ENCODE measurements around the gene ARSJ.
"Not testable (repeated sequence)": the region's sequence is repeated elsewhere in the genome, so short reads cannot be mapped to it uniquely, and the experiment has no call there.

ARSJ gene

DNA sequence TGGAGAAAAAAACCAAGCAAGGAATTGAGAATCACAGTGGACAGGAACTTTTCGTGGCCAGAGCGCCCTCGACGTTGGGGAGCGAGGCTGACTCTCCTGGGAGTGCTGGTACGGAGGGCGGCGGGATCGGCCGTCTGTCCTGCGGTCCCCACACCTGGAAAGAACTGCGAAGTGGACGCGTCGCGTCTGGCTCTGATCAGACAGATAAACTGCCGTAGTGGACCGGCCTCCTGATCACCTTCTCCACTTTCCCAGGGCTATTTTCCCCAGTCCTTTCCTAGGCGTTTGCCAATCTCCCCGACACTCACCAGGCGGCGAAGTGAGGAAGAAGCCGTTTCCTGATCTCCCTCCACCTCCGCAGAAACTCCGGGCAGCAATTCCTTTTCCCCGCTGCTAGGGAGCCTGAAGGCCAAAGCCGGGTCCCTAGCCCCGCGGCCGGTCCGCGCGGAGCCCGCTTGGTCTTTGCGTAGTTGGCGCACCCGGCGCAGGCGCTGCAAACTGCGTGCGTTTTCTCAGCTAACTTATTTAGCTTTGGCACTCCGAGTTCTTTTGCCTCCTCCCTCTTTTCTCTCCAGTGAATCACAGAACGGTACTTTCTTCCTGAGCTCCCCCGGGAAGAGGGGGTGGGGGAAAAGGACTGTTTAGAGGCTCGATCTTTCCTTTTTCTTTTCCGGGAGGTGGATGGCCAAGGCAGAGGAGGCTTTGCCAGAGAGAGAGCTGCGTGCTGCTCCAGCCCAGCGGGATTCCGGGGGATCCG lies at the start of gene ARSJ:
ARSJ (minus strand) TSS at position 500 of the 757 bp plus-strand sequence. CDS start 813 bp downstream, outside the sequence.
- ATAC-seq = no peak
- Mint-ChIP-seq H3K36me3 (peaks cover 1% of the 10 kb centered on the region), H3K4me3 (peak within 1 kb of the TSS; percentile 62), H3K9me3 (peaks cover 4% of the 10 kb centered on the region), H3K27me3 (peaks cover 66% of the 10 kb centered on the region), H3K4me1 (peaks cover 16% of the 10 kb centered on the region), H3K27ac (no peak within 1 kb of the TSS)

GRCh38 chr4:114028071-114028470 lies 48.6 kb upstream of the ARSJ start:
- Mint-ChIP-seq H3K27ac (no peak overlapping the region), H3K9me3 (no peaks in the 10 kb centered on the region), H3K4me1 (peaks cover 3% of the 10 kb centered on the region), H3K36me3 (no peaks in the 10 kb centered on the region), H3K4me3 (no peak overlapping the region), H3K27me3 (no peaks in the 10 kb centered on the region)
- ATAC-seq = no peak

- Mint-ChIP-seq H3K9me3 (no peaks in the 10 kb centered on the region), H3K36me3 (no peaks in the 10 kb centered on the region), H3K4me1 (peaks cover 8% of the 10 kb centered on the region), H3K4me3 (no peak overlapping the region), H3K27ac (no peak overlapping the region), H3K27me3 (no peaks in the 10 kb centered on the region)
- ATAC-seq = no peak
Observed at GRCh38 chr4:114027596-114027995, 48.1 kb upstream of the ARSJ start.

GRCh38 chr4:114026447-114026846 lies 47.0 kb upstream of the ARSJ start:
- H3K4me3 Mint-ChIP-seq = no peak overlapping the region

GRCh38 chr4:114025176-114025777 lies 45.8 kb upstream of the ARSJ start:
- Mint-ChIP-seq H3K4me1 (peaks cover 9% of the 10 kb centered on the region), H3K4me3 (no peak overlapping the region), H3K27me3 (no peaks in the 10 kb centered on the region), H3K9me3 (no peaks in the 10 kb centered on the region), H3K27ac (no peak overlapping the region), H3K36me3 (no peaks in the 10 kb centered on the region)
- peak; percentile 83 for ATAC-seq

More at GRCh38 chr4:114026447-114026846, 47.0 kb upstream of the ARSJ start:
- no peak for ATAC-seq
- Mint-ChIP-seq H3K4me1 (peaks cover 9% of the 10 kb centered on the region), H3K36me3 (no peaks in the 10 kb centered on the region), H3K9me3 (no peaks in the 10 kb centered on the region), H3K27ac (no peak overlapping the region), H3K27me3 (no peaks in the 10 kb centered on the region)

DNA sequence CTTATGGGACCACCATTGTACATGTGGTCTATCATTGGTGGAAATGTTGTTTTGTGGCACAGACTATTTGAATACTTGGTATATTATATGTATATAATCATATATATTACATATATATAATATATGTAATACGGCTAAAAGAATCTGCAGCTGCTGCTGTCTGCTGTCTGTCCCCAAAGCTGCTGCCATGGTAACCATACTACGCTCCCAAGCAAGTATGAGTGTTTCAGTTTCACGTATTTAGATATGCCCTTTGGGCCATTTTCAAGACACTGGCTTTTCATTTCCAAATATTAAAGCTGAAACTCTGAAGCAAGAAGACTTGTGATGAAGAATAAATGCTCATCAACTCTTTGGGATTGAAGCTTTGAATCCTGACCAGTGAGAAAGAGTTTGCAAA lies 42.0 kb upstream of the ARSJ start:
- Mint-ChIP-seq H3K27ac (no peak overlapping the region), H3K9me3 (no peaks in the 10 kb centered on the region), H3K27me3 (no peaks in the 10 kb centered on the region), H3K36me3 (no peaks in the 10 kb centered on the region), H3K4me1 (peaks cover 9% of the 10 kb centered on the region), H3K4me3 (no peak overlapping the region)
- ATAC-seq = no peak

- no peak for ATAC-seq
- H3K27ac Mint-ChIP-seq = no peak overlapping the region
- no peak overlapping the region for H3K4me3 Mint-ChIP-seq
- H3K4me1 Mint-ChIP-seq = peaks cover 9% of the 10 kb centered on the region
- no peaks in the 10 kb centered on the region for H3K9me3 Mint-ChIP-seq
- H3K27me3 Mint-ChIP-seq = no peaks in the 10 kb centered on the region
- H3K36me3 Mint-ChIP-seq = no peaks in the 10 kb centered on the region
Observed at GRCh38 chr4:114019969-114020358, 40.5 kb upstream of the ARSJ start.

DNA sequence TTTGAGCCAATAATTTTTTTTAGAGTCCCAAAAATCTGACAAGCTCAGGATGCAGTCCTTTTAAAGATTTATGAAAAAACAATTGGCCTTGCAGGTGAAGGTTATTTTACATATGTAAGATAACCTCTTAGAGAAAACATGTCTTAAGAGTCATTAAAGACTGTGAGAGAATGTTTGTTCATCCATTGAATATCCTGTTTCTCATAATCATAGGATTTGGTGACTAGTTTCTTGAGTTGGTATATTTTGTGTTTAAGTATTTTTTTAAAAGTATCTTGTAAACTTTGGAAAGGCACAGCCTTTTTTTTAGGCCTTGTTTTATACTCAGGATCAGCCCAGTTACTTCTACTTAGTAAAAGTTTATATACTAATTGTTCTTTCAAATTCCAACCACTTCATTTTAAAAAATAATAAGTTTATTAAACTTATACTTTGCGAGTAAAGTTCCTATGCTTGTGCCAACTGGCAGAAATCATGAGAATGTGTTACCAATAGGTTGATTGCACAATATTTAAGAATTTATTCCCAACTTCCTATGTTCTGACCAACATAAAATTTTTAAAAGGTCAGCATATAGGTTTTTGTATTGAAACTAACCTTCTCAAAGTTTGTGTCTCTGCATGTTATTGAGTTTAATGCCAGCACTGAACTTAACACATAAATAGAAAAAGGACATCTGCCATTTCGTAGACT lies 40.0 kb upstream of the ARSJ start:
- Mint-ChIP-seq H3K36me3 (no peaks in the 10 kb centered on the region), H3K4me1 (peaks cover 9% of the 10 kb centered on the region), H3K9me3 (no peaks in the 10 kb centered on the region), H3K4me3 (no peak overlapping the region), H3K27ac (no peak overlapping the region), H3K27me3 (no peaks in the 10 kb centered on the region)
- ATAC-seq = no peak

GRCh38 chr4:114017120-114017917 lies 37.9 kb upstream of the ARSJ start:
- peaks cover 4% of the 10 kb centered on the region for H3K27me3 Mint-ChIP-seq
- no peaks in the 10 kb centered on the region for H3K4me1 Mint-ChIP-seq
- no peaks in the 10 kb centered on the region for H3K36me3 Mint-ChIP-seq
- no peak for ATAC-seq
- H3K9me3 Mint-ChIP-seq = no peaks in the 10 kb centered on the region
- no peak overlapping the region for H3K27ac Mint-ChIP-seq
- no peak overlapping the region for H3K4me3 Mint-ChIP-seq

DNA sequence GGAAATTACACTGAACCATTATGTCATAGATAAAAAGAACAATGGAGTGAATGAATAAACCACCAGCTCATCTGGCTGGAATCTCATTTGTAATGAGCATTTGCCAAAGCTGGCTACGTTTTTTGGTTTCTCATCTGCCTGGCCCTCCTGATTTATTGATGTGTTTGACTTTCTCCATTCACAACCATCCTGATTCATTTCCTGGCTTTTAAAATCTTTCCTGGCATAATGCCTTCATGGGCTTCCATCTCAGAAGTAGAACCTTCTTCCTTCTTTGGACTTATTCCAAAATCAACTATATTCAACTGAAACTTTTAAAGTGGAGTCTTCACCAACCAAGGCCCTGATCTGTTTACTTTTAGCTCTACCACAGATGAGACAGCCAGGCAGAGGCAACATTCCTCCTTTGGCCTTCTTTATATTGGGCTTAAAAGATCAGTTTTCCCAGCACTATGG lies 36.0 kb upstream of the ARSJ start:
- peaks cover 3% of the 10 kb centered on the region for H3K9me3 Mint-ChIP-seq
- no peak for ATAC-seq
- peaks cover 23% of the 10 kb centered on the region for H3K27me3 Mint-ChIP-seq
- no peaks in the 10 kb centered on the region for H3K36me3 Mint-ChIP-seq
- H3K4me3 Mint-ChIP-seq = no peak overlapping the region
- H3K27ac Mint-ChIP-seq = no peak overlapping the region
- H3K4me1 Mint-ChIP-seq = no peaks in the 10 kb centered on the region

DNA sequence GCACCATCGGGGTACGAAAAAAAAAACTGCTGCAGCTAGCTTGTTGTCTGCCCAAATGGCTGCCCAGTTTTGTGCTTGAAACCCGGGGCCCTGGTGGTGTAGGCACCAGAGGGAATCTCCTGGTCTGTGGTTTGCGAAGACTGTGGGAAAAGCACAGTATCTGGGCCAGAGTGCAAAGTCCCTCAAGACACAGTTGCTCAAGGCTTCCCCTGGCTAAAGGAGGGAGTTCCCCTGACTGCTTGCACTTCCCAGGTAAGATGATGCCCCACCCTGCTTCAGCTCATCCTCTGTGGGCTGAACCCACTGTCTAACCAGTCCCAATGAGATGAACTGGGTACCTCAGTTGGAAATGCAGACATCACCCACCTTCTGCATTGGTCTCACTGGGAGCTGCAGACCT lies 33.8 kb upstream of the ARSJ start:
- H3K27me3 Mint-ChIP-seq = peaks cover 36% of the 10 kb centered on the region
- not testable (repeated sequence) for ATAC-seq, H3K4me3 Mint-ChIP-seq, H3K4me1 Mint-ChIP-seq, H3K36me3 Mint-ChIP-seq, H3K27ac Mint-ChIP-seq, H3K9me3 Mint-ChIP-seq

DNA sequence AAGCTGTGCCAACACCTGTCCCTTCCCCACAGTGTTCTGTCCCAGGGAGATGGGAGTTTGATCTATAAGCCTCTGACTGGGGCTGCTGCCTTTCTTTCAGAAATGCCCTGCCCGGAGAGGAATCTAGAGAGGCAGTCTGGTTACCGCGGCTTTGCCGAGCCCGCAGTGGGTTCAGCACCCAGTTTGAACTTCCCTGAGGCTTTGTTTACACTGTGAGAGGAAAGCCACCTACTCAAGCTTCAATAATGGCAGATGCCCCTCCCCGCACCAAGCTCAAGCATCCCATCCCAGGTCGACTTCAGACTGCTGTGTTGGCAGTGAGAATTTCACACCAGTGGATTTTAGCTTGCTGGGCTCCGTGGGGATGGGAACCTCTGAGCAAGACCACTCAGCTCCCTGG lies 33.3 kb upstream of the ARSJ start:
- no peak for ATAC-seq
- peaks cover 36% of the 10 kb centered on the region for H3K27me3 Mint-ChIP-seq
- H3K9me3 Mint-ChIP-seq = peaks cover 3% of the 10 kb centered on the region
- no peaks in the 10 kb centered on the region for H3K4me1 Mint-ChIP-seq
- H3K4me3 Mint-ChIP-seq = no peak overlapping the region
- no peaks in the 10 kb centered on the region for H3K36me3 Mint-ChIP-seq
- no peak overlapping the region for H3K27ac Mint-ChIP-seq

GRCh38 chr4:114005569-114006442 lies 26.4 kb upstream of the ARSJ start:
- Mint-ChIP-seq H3K27me3 (peaks cover 16% of the 10 kb centered on the region), H3K36me3 (no peaks in the 10 kb centered on the region), H3K9me3 (no peaks in the 10 kb centered on the region), H3K4me1 (no peaks in the 10 kb centered on the region), H3K27ac (no peak overlapping the region), H3K4me3 (no peak overlapping the region)
- ATAC-seq = no peak

DNA sequence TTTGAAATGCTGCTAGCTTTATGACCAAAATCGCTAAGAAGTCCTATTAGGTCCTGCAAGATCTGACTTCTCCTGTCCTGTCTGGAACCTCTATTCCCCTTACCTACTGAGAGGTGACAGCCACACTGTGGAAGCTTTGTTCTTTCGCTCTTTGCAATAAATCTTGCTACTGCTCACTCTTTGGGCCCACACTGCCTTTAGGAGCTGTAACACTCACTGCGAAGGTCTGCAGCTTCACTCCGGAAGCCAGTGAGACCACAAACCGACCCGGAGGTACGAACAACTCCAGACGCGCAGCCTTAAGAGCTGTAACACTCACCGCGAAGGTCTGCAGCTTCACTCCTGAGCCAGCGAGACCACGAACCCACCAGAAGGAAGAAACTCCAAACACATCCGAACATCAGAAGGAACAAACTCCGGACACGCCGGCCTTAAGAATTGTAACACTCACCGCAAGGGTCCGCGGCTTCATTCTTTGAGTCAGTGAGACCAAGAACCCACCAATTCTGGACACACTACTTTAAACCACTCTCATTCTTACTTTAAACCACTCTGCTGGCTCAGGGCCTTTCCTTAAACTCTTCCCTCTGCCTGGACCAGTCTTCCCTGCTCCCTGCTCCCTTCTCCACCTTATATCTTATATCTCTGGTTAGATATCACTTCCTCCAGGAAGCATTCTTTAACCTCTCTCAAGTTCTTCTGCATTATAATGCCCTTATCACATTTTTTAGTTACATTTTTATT lies 25.2 kb upstream of the ARSJ start:
- H3K4me3 Mint-ChIP-seq = peak overlapping the region; percentile 19
- not testable (repeated sequence) for H3K27ac Mint-ChIP-seq, H3K36me3 Mint-ChIP-seq, H3K9me3 Mint-ChIP-seq, ATAC-seq, H3K4me1 Mint-ChIP-seq, H3K27me3 Mint-ChIP-seq

All from stimulated activated memory B cell treated with anti-CD40 and anti-IgM and Interleukin-4, amounts not matched to agents 10 μg/mL and 1 μg/mL and 100 μg/mL, for 72 hours (primary cell).